ENCODE measurements around the gene SYK.

Gene SYK

DNA sequence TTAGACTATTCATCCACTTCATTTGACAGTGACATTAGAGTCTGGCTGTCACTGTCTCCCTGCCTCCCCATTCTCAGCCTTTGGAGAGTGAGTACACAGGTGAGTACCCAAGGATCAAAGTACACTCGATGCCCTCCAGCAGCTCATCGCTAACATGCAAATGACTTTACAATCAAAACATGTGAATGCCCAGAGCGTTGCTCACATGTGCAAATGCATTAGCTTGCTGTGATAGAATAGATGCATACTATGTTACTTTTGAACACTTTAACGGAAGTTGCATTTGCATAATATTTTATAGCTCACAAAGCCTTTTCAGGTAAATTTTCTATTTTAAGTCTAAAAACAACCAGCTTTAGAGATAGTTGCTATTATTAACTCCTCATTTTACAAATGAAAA lies 107.6 kb downstream of the SYK start:
- no peak for DNase-seq

DNA sequence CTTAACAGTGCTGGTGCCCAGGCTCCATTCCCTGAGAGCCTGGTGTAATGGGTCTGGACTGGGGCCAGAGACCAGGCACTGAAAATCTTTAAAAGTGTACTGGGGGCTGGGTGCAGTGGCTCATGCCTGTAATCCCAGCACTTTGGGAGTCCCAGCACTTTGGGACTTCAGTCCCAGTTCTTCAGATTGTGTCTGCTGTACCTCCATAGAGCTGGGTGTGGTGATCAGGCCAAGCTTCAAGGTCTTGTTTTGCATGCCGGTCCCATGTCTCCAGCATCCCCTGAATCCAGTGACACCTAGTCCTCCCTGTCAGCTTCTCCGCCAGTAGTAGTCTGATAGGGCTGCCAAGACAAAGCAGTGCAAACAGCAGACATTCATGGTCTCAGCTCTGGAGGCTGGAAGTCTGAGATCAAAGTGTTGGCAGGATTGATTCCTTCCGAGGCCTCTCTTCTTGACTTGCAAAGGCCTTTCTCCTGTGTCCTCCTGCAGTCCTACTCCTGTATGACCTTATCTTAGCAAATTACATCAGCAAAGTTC lies 108.2 kb downstream of the SYK start:
- DNase-seq: no peak

DNA sequence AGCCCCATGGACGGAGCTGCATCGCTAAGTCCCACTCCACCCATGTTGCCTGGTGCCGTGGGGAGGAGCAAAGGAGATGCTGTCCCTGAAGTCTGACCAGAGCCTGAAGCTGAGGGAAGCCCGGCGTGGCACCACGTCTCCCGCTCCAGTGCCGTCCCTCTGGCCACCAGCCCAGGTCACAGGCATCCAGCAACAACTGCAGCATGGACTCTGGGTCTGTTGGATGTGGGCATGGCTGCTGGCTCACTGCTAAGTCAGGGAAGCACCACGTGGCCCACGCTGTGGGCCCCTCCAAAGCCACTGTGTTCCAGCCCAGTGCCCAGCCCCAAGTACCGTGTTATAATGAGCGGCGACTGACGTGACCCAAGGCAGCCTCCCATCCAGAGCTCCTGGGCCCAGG lies 112.6 kb downstream of the SYK start:
- no peak for DNase-seq

DNA sequence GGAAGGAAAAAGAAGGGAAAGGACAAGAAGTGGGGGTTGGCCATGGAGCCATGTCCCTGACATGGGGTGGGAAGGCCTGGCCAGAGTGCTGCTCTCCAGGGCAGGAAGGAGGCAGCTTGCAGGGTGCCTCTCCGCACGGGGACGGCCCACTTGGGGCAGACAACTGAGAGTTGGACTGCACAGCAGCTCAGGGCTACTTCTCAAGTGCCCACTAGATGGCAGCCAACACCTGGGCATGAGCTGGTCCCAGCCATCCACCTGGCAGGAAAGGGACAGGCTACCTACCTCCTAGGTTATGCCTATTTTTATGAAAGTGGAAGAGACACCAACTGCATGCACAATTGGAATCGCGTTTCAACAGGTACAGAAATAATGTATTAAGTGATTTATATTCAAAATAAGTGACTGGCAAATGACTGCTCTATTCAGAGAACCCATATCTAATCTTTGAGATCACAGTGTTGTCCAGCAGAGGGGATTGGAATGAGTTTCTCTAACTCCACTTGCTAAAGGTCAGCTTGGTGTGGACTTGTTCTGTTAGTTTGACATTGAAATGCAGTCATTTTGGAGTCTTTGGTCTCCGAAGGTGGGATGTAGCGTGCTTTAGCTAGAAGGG lies 113.4 kb downstream of the SYK start:
- peak; percentile 83 for DNase-seq

DNA sequence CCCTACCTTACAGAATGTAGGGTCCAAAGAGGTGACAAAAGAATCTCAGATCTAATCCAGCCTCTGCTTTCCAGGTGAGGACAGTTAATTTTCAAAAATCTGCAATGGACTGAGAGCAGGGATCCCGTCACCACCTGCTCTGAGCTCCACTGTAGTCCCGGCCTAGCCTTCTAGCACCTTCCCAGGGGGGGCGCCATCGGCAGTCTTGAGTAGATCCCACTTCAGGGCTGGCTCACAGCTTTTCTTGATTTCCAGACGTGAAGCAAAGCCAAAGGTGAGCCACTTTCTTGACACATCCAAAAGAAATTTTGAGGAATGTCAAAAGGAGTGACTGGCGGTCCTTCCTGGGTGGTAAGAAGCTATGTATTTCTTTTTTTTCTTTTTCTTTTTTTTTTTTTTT lies 114.1 kb downstream of the SYK start:
- DNase-seq: peak; percentile 35

DNA sequence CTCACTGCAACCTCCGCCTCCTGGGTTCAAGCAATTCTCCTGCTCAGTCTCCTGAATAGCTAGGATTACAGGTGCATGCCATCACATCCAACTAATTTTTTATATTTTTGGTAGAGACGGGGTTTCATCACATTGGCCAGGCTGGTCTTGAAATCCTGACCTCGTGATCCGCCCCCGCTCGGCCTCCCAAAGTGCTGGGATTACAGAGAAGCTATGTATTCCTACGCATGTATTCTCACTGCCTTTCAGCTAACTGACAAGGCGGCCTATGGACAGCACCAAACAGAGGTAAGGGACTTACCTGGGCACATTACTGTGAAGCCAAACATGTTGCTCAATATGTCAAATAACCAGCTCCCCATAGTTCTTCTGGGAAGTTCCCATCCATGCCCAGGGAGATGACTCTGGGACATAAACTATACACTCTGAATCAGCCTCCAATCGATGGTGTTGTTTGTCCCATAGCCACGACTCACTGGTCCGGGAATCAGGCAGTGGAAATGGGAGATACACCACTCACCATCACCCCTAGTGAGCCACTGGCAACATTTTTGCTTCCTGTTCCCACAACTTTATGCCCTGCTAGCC lies 114.6 kb downstream of the SYK start:
- DNase-seq: no peak

DNA sequence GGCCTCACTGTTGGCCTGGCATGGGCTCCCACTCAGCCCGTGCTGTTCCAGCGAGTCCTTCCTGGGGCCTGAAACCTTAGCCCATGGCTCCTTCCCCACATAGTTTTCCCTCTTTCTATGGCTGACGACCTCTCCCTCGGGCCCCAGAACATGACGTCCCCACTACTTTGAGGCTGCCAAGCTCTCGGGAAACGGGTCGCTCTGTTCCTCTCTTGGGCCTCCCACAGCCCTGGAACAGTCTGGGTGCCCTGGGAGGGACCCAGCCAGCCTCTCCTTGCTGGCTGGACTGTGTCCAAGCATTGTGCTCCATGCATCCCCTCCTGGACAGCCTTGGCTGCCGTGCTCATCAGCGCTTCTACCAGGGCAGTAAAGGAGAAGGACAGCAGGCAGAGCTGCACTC lies 118.3 kb downstream of the SYK start:
- DNase-seq: no peak

DNA sequence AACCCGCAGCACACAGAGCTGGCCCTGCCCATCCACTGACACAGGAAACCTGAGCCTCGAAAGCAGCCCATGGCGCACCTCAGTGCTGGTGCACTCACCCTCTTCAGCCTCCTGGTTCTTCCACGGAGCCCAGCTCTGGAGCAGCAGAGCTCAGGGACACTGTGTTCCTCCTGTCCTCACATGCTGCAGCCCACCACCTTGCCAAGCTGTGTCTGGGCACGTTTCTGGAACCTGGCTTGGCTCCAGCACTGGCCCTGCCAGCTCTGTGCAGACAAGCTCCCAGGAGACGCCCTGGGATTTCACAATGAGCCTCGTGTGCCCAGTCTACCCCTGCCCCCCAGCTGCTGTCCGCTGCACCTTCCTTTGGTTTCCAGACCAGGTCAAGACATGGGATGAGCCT lies 119.5 kb downstream of the SYK start:
- DNase-seq: no peak

DNA sequence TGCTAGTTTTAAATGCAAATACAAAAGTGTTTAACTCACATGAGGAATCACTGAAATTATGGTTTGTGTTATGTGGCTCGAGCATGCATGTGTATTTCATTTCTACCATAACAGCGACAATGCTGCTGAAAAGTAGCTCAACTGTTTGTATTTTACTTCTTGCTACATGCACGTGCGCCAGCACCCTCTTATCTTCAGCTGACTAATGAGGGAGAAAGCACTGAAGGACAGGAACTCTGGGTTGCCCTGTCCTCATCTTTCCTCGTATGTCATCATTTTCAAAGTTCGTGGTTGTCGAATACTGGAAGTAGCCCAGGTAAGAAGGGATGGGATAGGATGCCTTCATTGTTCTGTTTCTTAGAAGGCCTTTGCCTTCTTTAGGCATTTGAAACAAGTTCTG lies 120.3 kb downstream of the SYK start:
- DNase-seq: no peak

DNA sequence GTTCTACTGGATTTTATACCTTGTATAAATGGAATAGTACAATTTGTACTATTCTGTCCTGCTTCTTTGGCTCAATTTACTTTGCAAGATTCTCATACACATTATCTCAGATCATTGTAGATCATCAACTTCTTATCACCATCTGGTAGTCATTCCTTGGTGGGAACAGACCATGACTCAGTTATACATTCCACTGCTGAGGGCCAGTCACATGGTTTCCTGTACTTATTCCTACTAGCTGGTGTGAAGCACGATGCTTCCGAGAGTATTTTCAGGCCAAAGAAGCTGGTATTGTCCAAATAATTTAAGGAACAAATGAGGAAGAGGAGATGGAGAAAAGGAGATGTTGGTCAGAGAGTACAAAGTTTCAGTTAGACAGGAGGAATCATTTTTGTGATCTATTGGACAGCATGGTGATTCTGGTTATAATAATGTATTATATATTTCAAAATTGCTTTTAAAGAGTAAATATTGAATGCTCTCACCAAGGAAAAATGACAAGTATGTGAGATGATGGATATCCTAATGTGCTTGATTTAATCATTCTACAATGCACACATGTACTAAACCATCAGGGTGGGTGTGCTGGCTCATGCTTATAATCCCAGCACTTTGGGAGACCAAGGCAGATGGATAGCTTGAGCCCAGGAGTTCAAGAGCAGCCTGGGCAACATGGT lies 124.1 kb downstream of the SYK start:
- DNase-seq: no peak

DNA sequence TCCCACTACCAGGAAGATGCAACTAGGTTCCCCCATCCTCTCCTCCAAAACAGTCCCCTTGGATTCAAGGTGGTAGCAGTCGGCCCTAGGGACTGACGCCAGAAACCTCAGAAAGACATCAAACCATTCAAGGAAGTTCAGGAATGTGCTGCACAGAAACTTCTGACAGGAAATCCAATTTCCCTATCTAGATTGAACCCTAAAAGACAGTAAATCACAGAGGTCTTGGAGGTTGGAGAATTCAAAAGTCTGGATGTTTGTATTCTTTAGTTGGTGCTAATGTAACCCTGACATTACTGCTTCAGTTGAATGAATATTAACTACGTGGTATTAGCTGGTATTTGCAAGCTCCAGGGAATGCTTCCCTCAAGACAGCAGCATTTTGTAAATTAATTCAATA lies 125.3 kb downstream of the SYK start:
- no peak for DNase-seq

DNA sequence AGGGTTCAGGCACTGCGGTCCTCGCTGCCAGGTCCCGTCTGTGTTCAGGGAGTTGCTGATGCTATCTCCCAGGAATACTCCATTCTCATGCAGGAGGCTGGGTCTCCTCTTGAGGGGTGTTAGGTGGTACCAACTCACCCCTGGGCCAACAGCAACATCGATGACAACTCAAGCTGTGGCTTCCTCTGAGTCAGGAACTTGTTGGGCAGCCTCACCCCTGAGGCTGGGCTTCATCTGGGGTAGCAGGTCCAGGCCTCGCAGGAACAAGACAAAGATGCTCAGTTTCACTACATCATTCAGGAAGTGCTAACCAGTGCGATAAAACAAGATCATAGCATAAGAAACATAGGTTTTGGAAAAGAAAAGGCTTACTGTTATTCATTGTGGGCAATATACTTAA lies 125.9 kb downstream of the SYK start:
- no peak for DNase-seq

DNA sequence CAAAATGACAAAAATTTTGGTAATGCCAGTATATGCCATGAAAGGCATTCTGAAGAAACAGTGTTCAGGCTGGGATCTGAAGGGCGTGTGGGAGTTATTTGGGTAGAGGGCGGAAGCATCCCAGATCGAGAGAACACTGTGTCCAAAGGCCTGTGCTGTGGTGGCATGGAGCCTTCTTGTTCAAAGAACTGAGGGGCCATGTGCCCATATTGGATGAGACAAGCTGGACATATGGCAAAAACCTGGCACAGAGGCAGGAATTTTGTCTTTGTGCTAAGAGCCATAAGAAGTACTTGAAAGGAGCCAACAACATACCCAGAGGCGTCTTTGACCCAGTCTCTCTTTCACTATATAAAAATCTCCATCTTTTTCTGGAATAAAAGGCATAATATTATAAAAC lies 128.0 kb downstream of the SYK start:
- no peak for DNase-seq

DNA sequence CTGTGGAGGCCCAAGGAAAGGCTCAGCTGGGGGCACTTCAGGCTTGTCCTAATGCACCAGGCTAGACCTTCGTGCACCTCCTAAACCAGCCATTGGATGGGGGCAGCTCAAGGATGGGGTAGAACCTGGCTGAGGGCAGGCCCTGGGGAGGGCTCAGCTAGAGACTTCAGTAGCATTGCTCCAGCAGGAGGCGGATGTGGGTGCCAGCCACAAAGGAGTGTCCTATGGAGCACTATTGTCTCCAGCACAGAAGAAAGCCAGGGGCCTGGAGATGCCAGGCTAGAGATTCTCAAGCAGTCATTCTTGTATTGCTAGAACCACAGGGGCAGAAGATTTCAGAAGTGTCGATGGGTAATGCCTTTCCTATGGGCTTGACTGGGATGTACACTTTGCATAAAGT lies 131.8 kb downstream of the SYK start:
- DNase-seq: no peak

DNA sequence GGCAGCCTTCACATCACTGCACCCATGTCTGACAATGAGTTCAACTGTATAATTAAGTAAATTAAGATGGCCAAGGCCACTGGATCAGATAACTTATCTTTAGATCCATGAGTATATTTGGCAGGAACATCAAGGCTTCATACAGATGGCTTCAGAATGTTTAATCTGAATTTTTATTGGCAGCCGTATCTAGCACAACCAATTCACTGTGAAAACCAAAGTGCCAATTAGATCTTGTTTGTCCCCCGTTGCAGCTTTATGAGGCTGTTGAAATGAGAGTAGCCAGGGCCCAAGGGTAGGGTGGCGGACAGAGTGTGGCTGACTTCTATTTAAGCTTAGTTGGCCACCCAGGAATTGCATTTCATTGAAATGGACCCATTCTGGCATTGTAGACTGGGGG lies 137.7 kb downstream of the SYK start:
- DNase-seq: no peak

DNA sequence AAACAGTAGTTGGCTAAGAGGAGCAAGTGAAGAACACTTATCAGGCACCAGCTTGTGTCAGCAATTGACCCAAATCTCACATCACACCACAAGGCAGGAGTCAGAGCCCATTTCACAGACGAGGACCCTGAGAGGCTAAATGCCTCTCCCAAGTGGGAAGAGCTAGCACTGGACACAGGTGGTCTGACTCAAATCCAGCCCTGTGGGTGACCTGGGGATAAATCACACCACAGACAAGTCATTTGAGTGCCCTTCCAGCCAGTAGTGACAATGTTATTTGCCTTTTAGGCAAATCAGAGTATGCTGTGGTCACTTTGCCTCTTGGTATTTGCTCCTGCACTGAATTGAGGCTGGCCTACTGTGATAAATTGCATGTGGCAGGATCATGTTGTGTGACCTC lies 138.7 kb downstream of the SYK start:
- no peak for DNase-seq

DNA sequence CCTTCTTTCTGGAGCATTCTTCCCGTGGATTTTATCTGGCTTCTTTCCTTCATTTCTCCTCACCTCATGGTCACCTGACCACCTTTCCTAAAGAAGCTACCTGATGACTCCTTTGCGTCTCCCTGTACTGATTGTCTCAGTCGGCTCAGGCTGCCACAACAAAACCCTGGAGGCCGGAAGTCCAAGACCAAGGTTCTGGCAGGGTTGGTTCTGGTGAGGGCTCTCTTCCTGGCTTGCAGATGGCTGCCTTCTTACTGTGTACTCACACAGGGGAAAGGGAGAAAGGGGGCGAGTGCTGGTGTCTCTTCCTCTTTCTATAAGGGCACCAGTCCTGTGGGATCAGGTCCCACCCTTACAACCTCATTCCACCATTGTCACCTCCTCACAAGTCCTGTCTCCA lies 140.0 kb downstream of the SYK start:
- no peak for DNase-seq

DNA sequence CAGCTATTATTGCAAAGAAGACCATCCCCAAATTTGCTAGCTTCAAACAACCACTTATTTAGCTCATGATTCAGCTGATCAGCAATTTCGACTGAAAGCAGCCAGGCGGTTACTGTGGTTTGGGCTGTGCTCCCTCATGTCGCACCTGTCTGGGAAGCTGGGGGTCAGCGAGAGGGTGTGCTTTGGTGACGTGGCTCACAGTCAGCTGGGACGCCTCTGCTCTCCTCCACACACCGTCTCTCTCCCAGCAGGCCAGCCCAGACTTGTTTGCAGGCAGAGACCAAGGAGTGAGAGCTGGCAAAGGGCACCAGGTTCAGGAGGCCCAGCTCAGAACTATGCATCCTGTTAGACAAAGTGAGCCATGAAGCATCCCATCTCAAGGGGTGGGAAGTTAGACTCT lies 140.9 kb downstream of the SYK start:
- no peak for DNase-seq

DNA sequence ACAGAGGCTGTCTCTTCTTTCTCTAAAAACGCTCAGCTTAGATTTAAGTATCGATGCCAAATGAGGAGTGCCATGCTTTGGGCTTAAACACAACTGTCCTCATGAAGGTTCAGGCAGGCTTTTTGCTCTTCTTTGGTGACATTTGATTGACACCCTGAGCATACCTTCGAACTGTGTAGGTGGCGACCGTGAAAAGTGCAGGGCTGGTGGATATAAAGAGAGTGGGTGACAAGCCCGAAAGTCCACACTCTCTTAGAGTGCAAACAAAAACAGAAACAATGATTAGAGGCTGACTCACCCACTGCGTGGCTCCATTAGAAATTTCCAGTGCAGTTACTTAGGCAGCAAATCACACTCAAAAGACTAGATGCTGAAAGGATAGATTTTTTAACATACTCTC lies 141.7 kb downstream of the SYK start:
- DNase-seq: no peak

DNA sequence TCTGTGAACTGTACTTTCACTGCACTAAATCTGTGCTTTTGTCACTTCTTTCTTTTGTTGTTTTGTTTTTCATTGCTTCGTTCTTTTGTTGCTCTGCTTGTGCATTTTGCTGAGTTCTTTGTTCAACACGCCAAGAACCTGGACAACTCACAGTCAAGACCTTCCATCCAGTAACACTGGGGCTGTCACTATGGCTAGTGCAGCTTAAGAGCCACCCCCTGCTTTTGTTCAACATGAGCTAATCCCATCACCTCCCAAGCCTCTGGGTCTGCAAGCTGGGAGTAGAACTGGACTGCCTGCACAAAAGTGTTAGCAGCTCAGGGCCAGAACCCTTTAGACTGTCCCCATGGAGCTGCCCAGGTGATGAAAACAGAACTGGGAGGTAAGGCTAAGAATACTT lies 143.7 kb downstream of the SYK start:
- no peak for DNase-seq

DNA sequence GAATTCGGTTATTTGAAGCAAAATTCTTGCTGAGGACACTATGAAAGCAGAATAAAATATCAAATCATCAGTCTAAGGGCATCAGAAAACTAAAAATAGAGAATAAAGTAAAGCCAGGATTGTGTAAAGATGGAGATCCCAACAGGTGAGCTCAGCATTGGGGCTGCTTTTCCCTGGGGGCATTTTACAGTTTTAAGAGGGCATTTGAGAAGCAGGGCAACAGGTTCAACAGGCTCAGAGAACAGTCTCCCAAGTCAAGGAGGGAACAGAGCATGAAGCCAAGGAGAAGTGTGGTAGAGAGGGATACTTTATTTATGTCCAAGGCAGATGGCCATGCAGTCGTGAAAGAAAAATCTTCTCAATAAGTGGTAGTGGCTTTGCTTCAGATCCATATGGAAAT lies 145.4 kb downstream of the SYK start:
- DNase-seq: no peak

Measured in activated CD4-positive, alpha-beta T cell treated with anti-CD3 and anti-CD28 coated beads, Interleukin-2, Interleukin-6, amounts not matched to agents 100 ng/mL and 50 ng/mL, durations not matched to agents 16 hours and 8 hours (primary cell).